Measurements from ENCODE around the gene LNX1.

The LNX1 gene

DNA sequence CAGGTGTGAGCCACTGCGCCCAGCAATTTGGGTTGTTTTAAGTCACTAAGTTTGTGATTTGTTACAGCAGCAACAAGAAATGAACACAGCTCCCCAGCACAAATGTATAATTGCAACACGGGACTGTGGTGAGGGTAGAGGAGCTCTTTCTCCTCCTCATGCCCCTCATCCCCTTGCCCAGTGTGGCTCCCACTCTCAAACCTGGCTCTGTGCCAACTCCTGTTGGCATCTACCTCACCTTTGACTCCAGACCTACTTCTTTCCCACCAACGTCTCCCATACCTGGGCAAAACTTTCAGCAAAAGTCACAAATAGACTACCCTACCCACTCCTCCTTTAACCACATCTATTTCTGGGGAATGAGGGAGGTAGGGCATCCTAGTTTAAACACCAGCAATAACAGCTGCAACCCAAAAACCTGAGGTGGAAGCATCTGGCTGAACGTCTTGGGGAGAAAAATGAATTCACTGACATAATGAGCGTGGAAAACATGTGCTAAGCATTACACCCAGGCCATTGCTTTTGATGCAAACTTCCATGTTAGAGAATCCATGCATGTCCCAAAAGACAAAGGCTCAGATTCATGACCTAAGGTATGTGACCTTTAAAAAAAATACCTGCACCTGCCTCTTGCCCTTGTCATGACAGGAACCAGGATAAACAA is 19.2 kb downstream of the LNX1 start:
- DNase-seq = no peak

DNA sequence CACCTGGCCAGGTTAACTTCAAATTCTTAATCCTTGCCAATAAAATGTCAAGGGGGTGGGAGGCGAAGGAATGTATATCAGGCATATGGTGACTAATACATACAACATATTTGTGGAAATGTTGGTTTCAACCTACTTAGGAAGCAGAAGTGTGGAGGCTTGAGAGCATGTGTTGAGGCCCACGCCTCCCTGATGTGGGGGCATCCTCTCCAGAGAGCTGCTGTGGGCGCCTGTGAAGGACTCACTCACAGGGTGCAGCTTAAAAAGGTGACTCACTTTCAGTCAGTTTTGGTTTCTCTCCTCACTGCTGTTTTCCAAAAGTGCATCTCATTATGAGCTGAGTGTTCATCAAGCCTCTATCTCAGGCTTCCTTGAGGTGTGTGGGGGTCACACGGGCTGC is 27.5 kb downstream of the LNX1 start:
- DNase-seq = no peak

DNA sequence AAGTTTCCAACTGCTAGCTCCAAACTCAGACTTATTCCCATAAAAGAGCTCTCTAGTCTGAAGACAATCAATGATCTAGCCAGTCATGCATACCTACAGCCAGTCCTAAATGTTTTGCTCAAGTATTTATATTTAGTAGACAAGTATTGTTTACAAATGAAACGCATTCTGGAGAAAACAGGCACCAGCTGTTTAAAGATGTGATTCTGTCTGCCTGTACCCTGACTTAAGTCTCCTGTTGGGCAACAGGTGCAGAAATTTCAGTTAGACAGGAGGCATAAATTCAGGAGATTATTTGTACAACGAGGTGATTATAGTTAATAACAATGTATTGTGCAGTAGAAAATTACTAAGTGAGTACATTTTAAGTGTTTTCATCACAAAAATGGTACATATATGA is 28.9 kb downstream of the LNX1 start:
- peak; percentile 22 for DNase-seq

GRCh38 chr4:53559021-53559620 is 32.2 kb downstream of the LNX1 start:
- no peak for DNase-seq

DNA sequence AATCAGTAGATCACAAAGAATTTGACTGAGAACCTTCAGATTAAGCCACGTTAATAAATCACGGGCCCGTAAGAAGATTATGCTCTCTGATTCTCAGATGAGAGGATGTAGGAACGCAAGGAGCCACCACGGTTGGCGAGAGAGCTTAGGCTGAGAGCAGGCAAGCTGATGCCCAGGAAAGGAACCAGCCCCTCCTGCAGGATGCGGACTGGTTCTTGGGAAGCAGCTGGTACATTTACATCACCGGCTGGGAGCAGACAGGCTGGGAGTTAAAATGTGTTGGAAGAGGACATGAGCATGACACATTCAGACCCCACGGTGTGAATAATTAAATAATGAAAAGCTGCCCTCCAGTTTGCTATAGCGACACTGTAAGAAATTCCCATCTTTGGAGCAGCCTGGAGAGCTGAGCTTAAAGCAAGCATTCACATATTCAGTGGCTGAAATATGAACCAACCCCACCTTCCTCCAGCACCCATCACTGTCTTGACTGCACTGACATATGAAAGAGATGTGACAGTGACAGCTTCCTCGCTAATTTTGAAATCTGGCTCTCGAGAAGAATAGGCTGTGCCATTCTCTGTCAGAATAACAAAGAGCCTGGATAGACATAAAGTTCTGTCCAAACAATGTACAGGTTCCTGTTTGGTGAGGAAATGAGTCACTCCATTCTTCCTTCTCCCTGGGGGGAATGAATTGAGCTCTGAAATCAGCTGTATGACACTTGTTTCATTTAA is 33.1 kb downstream of the LNX1 start:
- peak; percentile 32 for DNase-seq

- DNase-seq = no peak
These were observed 33.6 kb downstream of the LNX1 start for GRCh38 chr4:53557669-53558064.

- no peak for DNase-seq
These were observed 34.6 kb downstream of the LNX1 start for GRCh38 chr4:53556651-53557050.

DNA sequence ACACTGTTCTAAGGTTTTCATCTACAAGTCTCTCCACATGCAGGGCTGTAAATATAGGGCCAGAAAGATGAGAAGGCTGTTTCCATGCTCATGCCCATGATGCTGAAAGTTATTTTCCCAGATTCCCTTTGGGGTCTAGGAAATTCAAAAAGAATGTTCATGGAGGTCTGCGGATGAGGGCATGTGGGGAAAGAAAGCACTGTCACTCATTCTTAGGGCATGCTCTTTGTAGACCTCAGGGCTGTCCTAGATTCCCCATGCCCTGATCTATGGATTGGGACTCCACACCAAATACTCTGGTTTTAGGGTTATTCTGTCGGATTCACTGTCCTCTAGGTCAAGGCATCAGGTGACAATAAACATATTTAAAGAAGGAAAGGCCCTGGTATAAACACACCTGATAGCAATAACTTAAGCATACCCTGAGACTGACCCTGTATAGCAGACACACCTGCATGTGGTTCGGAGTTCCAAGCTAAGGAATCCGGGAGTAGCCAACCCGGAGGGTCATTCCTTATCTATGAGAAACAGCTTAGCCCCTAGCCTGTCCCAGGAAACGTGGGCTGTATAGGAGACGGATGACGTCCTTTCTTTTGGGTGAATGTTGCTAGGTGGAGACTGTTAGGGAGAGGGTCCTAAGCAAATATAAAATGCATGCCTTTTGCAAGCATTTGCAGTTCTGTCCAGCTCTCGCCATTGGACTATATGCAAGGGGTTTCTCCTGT is 37.6 kb downstream of the LNX1 start:
- no peak for DNase-seq

GRCh38 chr4:53552711-53553110 is 38.6 kb downstream of the LNX1 start:
- no peak for DNase-seq

DNA sequence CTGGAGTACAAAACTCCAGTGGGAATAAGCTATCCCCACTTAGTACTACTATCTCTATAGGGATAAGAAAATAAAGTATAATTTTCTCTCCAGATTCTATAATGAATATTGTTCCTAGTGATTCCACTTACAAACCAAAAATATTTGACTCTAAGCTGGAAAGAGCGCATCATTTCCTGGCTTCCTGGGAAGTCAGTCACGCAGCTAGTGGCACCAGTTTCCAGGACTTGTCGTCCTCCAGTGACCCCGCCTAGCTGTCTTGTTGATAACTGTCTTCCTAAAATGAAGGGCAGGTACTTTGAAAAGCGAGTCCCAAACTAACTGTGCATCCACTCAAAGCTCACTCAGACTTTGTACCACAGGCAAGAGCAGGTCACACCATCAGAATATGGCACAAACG is 39.3 kb downstream of the LNX1 start:
- no peak for DNase-seq

- no peak for DNase-seq
These were observed 39.9 kb downstream of the LNX1 start for GRCh38 chr4:53551281-53551864.

DNA sequence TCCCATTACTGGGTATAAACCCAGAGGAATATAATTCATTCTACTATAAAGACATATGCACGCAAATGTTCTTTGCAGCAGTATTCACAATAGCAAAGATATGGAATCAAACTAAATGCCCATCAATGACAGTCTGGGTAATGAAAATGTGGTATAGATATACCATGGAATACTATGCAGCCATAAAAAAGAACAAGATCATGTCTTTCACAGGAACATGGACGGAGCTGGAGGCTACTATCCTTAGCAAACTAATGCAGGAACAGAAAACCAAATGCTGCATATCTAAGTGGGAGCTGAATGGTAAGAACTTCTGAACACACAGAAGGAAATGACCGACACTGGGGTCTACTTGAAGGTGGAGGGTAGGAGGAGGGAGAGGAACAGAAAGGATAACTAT is 42.6 kb downstream of the LNX1 start:
- DNase-seq = no peak

- DNase-seq = no peak
These were observed 43.3 kb downstream of the LNX1 start for GRCh38 chr4:53547983-53548382.

- no peak for DNase-seq
These were observed 45.2 kb downstream of the LNX1 start for GRCh38 chr4:53545942-53546581.

DNA sequence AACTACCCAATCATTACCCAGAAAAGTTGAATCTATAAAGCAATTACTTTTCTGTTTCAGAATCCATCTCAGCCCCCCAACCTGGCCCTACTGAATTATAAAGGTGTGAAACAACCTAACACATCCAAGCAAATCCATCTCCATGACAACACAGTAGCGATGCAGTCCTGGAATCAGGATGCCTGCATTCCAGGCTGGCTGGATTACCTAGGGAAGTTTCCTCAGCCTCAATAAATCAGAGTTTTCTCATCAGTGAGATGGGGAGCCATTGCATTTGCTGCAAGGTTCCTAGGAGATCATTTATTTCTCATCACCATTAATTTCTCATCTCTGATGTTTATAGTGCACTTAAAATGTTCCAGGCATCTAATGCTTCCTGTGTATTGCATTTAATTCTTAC is 46.0 kb downstream of the LNX1 start:
- no peak for DNase-seq

DNA sequence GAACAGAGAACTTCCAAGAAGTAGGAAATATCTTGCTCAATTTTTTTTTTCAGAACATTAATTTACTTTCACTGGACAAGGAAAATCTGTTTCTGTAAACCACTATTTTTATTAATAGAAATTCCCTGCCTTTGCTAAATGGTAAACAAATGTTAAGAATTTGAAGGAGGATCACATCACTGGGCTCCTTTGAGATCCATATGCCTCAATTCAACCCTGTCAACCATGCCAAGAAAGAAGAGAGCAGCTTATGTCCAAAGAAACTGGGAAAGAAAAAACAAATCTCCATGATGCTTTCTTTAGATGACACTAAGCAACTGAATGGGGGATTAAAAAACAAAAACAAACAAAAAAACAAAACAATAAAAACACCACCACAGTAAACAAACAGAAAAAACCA is 47.7 kb downstream of the LNX1 start:
- no peak for DNase-seq

GRCh38 chr4:53541577-53542206 is 49.6 kb downstream of the LNX1 start:
- no peak for DNase-seq

DNA sequence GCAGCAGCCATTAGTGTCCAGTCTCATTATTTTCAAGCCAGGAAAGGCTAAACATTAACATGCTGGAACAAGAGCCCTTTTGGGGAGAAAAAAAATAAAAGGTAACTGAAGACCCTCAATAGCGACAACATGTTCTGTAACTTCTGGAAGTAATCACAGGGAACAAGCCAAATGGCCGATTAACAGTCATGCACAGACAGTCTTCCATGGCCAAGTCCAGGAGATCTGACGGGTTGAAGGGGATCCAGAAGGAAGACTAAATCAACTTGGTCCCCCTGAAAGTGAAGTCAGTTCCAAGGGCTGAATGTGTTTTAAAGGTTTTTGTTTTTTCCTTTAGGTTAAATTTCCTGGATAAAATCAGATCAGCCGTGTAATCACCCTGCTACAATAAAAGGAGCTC is 52.5 kb downstream of the LNX1 start:
- no peak for DNase-seq

GRCh38 chr4:53537606-53538005 is 53.7 kb downstream of the LNX1 start:
- DNase-seq = no peak

- no peak for DNase-seq
These were observed 55.0 kb downstream of the LNX1 start for GRCh38 chr4:53536328-53536727.

GRCh38 chr4:53535567-53535966 is 55.7 kb downstream of the LNX1 start:
- no peak for DNase-seq

GRCh38 chr4:53534684-53535083 is 56.6 kb downstream of the LNX1 start:
- no peak for DNase-seq
